ENCODE data around the gene NPC1L1.

DNA sequence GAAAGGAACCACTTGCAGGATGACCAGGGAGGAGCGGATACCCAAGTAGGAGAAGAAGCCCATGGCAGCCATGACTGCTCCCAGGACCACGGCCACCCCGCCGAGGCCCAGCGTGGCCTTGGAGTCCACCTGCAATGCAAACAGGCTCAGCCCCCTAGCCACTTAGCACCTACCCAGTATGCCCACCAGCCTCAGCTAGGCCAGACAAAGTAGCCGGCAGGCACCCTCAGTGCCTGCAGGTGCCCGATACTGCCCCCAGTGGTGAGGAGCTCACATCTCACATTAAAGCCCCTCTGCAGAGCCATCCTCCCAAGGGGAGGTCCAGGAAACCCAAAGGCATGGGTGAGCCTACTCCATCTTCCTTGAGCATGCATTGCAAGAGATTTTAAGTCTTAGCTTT lies 6.6 kb downstream of the NPC1L1 start:
- TF ChIP-seq, protein P1, sequence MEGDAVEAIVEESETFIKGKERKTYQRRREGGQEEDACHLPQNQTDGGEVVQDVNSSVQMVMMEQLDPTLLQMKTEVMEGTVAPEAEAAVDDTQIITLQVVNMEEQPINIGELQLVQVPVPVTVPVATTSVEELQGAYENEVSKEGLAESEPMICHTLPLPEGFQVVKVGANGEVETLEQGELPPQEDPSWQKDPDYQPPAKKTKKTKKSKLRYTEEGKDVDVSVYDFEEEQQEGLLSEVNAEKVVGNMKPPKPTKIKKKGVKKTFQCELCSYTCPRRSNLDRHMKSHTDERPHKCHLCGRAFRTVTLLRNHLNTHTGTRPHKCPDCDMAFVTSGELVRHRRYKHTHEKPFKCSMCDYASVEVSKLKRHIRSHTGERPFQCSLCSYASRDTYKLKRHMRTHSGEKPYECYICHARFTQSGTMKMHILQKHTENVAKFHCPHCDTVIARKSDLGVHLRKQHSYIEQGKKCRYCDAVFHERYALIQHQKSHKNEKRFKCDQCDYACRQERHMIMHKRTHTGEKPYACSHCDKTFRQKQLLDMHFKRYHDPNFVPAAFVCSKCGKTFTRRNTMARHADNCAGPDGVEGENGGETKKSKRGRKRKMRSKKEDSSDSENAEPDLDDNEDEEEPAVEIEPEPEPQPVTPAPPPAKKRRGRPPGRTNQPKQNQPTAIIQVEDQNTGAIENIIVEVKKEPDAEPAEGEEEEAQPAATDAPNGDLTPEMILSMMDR (IDR thresholded peaks at IDR 0.05; ENCODE audit: poor library complexity, severe bottlenecking) = peak; percentile 32
- TF ChIP-seq SMC3 (conservative IDR thresholded peaks at IDR 0.05; ENCODE audit: poor library complexity) (no peak), POLR2AphosphoS5 (IDR thresholded peaks at IDR 0.05) (no peak), EZH2 (IDR thresholded peaks at IDR 0.05; ENCODE audit: borderline replicate concordance, insufficient read depth, low read length, poor library complexity, severe bottlenecking) (no peak), EP300 (conservative IDR thresholded peaks at IDR 0.05; ENCODE audit: poor library complexity, severe bottlenecking) (no peak), RAD21 (conservative IDR thresholded peaks at IDR 0.05) (no peak), TAF1 (IDR thresholded peaks at IDR 0.05; ENCODE audit: low read depth) (no peak)
- TF ChIP-seq, protein P2, sequence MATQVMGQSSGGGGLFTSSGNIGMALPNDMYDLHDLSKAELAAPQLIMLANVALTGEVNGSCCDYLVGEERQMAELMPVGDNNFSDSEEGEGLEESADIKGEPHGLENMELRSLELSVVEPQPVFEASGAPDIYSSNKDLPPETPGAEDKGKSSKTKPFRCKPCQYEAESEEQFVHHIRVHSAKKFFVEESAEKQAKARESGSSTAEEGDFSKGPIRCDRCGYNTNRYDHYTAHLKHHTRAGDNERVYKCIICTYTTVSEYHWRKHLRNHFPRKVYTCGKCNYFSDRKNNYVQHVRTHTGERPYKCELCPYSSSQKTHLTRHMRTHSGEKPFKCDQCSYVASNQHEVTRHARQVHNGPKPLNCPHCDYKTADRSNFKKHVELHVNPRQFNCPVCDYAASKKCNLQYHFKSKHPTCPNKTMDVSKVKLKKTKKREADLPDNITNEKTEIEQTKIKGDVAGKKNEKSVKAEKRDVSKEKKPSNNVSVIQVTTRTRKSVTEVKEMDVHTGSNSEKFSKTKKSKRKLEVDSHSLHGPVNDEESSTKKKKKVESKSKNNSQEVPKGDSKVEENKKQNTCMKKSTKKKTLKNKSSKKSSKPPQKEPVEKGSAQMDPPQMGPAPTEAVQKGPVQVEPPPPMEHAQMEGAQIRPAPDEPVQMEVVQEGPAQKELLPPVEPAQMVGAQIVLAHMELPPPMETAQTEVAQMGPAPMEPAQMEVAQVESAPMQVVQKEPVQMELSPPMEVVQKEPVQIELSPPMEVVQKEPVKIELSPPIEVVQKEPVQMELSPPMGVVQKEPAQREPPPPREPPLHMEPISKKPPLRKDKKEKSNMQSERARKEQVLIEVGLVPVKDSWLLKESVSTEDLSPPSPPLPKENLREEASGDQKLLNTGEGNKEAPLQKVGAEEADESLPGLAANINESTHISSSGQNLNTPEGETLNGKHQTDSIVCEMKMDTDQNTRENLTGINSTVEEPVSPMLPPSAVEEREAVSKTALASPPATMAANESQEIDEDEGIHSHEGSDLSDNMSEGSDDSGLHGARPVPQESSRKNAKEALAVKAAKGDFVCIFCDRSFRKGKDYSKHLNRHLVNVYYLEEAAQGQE (IDR thresholded peaks at IDR 0.05; ENCODE audit: borderline replicate concordance) = no peak

Measured in neural cell (in vitro differentiated cells).